Loucy (cell line): ENCODE results near the gene MACROD2.
"Not testable (repeated sequence)": the region's sequence is repeated elsewhere in the genome, so short reads cannot be mapped to it uniquely, and the experiment has no call there.

Experiments
- CTCF ChIP-seq: fragments of 200-600 bp; sonication (generic); conservative IDR thresholded peaks from 2 replicates; pipeline ENCODE4 v1.5.1; 2014; ENCODE audit warnings: mild to moderate bottlenecking, antibody characterized with exemption, low read length
- EZH2phosphoT487 ChIP-seq: fragments of 200-600 bp; IDR thresholded peaks from 2 replicates; pipeline ENCODE4 v1.6.1; 2018; ENCODE audit warnings: antibody characterized with exemption, mild to moderate bottlenecking, moderate library complexity, borderline replicate concordance

- TF ChIP-seq CTCF, EZH2phosphoT487: not testable (repeated sequence)
These were observed 275.4 kb downstream of the MACROD2 start for GRCh38 chr20:14270751-14271150.
